ENCODE data around the gene RUSC1.
"Not testable (repeated sequence)": the region's sequence is repeated elsewhere in the genome, so short reads cannot be mapped to it uniquely, and the experiment has no call there.

Gene RUSC1

GRCh38 chr1:155324037-155324716 lies 3.5 kb downstream of the RUSC1 start:
- DNase-seq (ENCODE audit: low spot score): peak; percentile 97

- DNase-seq (ENCODE audit: low spot score): peak; percentile 75
Measured at GRCh38 chr1:155324717-155325602, 4.3 kb downstream of the RUSC1 start.

- no peak for DNase-seq (ENCODE audit: low spot score)
Measured at GRCh38 chr1:155325603-155325893, 4.9 kb downstream of the RUSC1 start.

GRCh38 chr1:155326020-155326526 lies 5.4 kb downstream of the RUSC1 start:
- no peak for DNase-seq (ENCODE audit: low spot score)

- no peak for DNase-seq (ENCODE audit: low spot score)
Measured at GRCh38 chr1:155326631-155327037, 5.9 kb downstream of the RUSC1 start.

DNA sequence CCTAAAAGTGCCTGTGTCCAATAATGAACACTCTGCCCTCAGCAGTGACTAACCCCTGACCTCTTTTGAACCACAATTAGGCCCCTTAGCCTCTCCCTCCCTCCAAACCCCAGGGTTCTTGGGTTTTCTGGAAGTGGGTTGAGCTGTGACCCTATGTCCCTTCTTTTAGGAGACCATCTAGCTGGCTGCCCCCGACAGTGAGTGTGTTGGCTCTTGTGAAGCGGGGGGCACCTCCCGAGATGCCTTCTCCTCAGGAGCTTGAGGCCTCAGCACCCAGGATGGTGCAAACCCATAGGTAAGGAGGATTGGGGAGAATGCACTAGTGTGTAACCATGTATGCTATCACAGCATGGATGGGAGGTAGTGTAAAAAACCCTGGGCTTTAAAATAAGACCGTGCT lies 7.3 kb downstream of the RUSC1 start:
- no peak for DNase-seq (ENCODE audit: low spot score)

DNA sequence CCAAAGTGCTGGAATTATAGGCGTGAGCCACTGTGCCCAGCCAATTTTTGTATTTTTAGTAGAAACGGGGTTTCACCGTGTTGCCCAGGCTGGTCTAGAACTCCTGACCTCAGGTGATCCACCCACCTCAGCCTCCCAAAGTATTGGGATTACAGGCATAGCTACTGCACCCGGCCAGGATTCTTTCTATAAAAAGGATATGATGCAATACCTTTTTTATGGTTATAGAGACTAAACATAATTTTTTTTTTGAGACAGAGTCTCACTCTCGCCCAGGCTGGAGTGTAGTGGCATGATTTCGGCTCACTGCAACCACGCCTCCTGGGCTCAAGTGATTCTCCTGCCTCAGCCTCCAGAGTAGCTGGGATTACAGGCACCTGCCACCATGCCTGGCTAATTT lies 8.2 kb downstream of the RUSC1 start:
- DNase-seq (ENCODE audit: low spot score): not testable (repeated sequence)

- DNase-seq (ENCODE audit: low spot score): no peak
Measured at GRCh38 chr1:155329980-155330598, 9.4 kb downstream of the RUSC1 start.

DNA sequence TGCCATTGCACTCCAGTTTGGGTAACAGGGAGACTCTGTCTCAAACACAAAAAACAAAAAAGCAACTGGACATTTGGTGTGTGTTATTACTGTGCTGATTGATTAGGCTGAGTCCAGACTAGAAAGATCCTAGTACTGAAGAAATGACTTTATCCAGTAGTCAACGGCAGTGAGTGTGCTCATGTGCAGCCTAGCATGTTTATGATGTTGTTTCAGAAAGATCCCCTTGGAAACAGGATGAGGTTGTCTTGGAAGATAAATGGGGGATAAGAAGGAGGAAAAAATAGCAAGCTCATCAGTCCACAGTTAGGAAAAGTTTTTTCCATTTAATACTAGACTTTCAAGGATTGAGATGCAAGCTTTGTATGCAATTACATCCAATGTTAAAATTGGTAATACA lies 14.3 kb downstream of the RUSC1 start:
- DNase-seq (ENCODE audit: low spot score): no peak

GRCh38 chr1:155339515-155340097 lies 18.9 kb downstream of the RUSC1 start:
- DNase-seq (ENCODE audit: low spot score): no peak

DNA sequence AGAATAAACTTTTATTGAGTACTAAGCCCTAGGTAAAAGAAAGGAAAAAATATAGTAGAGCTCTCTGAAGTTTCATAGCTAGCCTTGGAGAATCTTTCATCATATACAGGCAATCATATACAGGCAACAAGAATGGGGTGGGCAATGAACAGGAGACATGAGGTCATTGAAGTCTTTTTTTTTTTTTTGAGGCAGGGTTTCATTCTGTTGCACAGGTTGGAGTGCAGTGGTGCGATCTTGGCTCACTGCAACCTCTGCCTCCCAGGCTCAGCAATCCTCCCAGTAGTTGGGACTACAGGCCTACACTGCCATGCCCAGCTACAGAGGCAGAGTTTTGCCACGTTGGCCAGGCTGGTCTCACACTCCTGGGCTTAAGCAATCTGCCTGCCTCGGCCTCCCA lies 22.1 kb downstream of the RUSC1 start:
- DNase-seq (ENCODE audit: low spot score): no peak

DNA sequence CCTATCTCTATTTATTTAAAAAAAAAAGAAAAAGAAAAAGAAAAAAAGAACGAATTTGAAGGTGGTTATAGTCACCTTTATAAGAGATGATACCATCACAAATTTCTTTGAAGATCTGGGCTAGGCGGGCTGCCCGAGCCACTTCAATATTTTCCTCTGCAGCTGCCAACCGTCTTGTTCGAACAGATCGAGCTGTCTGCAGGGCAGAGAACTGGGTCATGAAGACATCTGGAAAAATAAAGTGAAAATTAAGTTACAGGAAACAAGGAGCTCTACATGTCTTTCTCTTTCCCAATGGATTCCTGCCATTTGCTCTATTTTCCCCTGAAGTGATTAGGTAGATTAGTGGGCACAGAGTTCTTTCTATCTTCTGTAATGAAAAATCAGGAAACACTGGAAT lies 31.9 kb downstream of the RUSC1 start:
- DNase-seq (ENCODE audit: low spot score): no peak

DNA sequence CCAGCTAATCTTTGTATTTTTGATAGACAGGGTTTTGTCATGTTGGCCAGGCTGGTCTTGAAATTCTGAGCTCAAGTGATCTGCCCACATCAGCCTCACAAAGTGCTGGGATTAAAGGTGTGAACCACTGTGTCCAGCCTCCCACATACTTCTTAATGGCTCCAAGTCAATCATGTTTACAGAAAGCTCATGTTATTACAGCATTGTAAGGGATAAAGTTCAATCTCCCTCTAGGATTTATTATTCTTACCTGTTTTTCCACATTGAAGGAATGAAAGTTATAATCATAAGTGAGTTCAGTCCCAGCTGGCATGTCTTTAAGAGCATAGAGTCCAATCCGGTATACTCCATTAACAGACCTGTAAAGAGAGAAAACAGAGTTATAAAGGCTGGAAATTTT lies 39.4 kb downstream of the RUSC1 start:
- no peak for DNase-seq (ENCODE audit: low spot score)

GRCh38 chr1:155379180-155379579 lies 58.5 kb downstream of the RUSC1 start:
- peak; percentile 14 for DNase-seq (ENCODE audit: low spot score)

- DNase-seq (ENCODE audit: low spot score): peak; percentile 65
Measured at GRCh38 chr1:155379631-155380090, 59.0 kb downstream of the RUSC1 start.

Measured in AG20443 (cell line).